ENCODE results near the gene ITGA8. TPM values are rescaled to one million over a fixed set of nuclear protein-coding genes. Genes with fewer than 3 reads are reported as not detected.

Gene ITGA8
- total and polyA plus RNA-seq, 2 of the 4 experiments (the other 2 are of a cell fraction), result under 0.01 to 0.02 TPM

DNA sequence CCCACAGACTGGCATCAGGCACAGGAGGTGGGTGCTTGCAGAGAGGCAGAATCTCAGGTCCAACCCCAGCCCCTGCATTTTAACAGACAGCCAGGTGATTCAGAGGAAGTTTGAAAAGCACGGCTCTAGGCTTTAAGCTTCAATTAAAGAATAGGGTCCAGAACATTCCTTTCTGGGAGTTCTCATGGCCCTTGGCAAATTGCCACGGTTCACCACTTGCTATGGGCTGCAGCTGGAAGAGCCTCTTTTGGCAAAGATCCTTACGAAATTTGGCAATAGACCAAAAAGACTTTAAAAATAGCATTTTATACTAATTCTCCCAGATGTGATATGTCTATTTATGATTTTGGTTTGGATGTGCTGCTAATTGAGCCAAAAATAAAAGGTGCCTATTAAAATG lies 148.1 kb downstream of the ITGA8 start:
- Histone ChIP-seq H3K27ac (ENCODE audit: insufficient read depth, low read length) (peak overlapping the region; percentile 58; the same call in 1 of the 2 replicates), H4K8ac (ENCODE audit: low read depth in 2 of 2, low read length in 2 of 2) (peak overlapping the region in 1 of 2 experiments; percentile 19; a peak in 1 of 4 replicates), H2BK20ac (ENCODE audit: low read depth, low read length) (peak overlapping the region; percentile 77; the same call in 1 of the 2 replicates), H4K91ac (ENCODE audit: insufficient read depth, low read depth, low read length) (no peak overlapping the region), H2BK5ac (ENCODE audit: low read depth, low read length, poor library complexity, severe bottlenecking) (no peak overlapping the region), H3K14ac (replicated peaks; ENCODE audit: low read depth, low read length) (peak overlapping the region; percentile 74), H3K9me3 (ENCODE audit: control insufficient read depth, insufficient read depth, low read length) (no peaks in the 10 kb centered on the region), H2AK9ac (replicated peaks; ENCODE audit: low read depth, low read length, poor library complexity) (no peak overlapping the region), H2AFZ (replicated peaks; ENCODE audit: low read length, poor library complexity) (no peak overlapping the region), H3K36me3 (ENCODE audit: control insufficient read depth, insufficient read depth, low read length) (no peaks in the 10 kb centered on the region), H3K56ac (ENCODE audit: extremely low read depth, insufficient read depth, low read length) (no peak overlapping the region), H3K9me1 (ENCODE audit: insufficient read depth, low read length) (0 out of 2 replicates have a peak, but pooled peaks cover 3% of the 10 kb centered on the region), H3K4me1 (ENCODE audit: control insufficient read depth, insufficient read depth, low read length) (peaks cover 5% of the 10 kb centered on the region), H2AK5ac (ENCODE audit: low read depth, low read length) (peak overlapping the region; percentile 78), H3K4me3 (ENCODE audit: insufficient read depth, low read depth, low read length) (no peak overlapping the region), H4K20me1 (ENCODE audit: insufficient read depth, low read length) (no peaks in the 10 kb centered on the region), H3K23ac (ENCODE audit: low read depth, low read length) (no peak overlapping the region), H3K27me3 (ENCODE audit: control insufficient read depth, insufficient read depth, low read length) (no peaks in the 10 kb centered on the region), H3K79me1 (ENCODE audit: low read depth in 1 of 2, low read length in 2 of 2) (no peaks in the 10 kb centered on the region), H4K5ac (ENCODE audit: low read depth, low read length) (peak overlapping the region; percentile 64), H3K18ac (ENCODE audit: low read depth, low read length) (peak overlapping the region; percentile 79), H2BK120ac (ENCODE audit: low read depth, low read length) (peak overlapping the region; percentile 80), H3K4me2 (ENCODE audit: low read depth, low read length) (peak overlapping the region; percentile 13; the same call in 1 of the 2 replicates), H2BK15ac (ENCODE audit: low read depth, low read length) (0 out of 3 replicates have a peak overlapping the region, but pooled peaks have one; percentile 46), H3K4ac (ENCODE audit: low read depth, low read length) (peak overlapping the region; percentile 78), H3K9ac (ENCODE audit: low read depth, low read length) (no peak overlapping the region)
- POLR2A ChIA-PET (ENCODE audit: unreplicated experiment), result no interaction called here
- WGBS, 2 experiments (ENCODE audit: extremely low coverage in 2 of 2, insufficient read length in 1 of 2), result 43% methylated on average over 1 of the region's 3 CpGs; no CpG with 5 or more reads in 1 of the 2 experiments
- BruUV-seq (replicated peaks), result no TSS peak
- in situ Hi-C loops (cut with MboI; ENCODE audit: low sequenced_read_pairs) (no loop called here), dilution Hi-C loops (cut with HindIII; ENCODE audit: low sequenced_read_pairs, unreplicated experiment) (no loop called here), intact Hi-C loops (cut with micrococcal nuclease) (no loop called here)
- CTCF ChIA-PET, result interaction anchor here (0.6 to 0.8 kb wide), 2 partner anchors 12 to 14 kb away, joined by 3 to 4 read pairs; no protein-coding TSS in a partner anchor
- no peak for TF ChIP-seq BHLHE40 (IDR thresholded peaks at IDR 0.05; ENCODE audit: low read depth, low read length)
- no peak for TF ChIP-seq MXI1 (IDR thresholded peaks at IDR 0.05; ENCODE audit: borderline replicate concordance, low read depth, low read length)
- TF ChIP-seq RCOR1 (IDR thresholded peaks at IDR 0.05; ENCODE audit: insufficient replicate concordance, low read length), result no peak
- no peak for TF ChIP-seq CEBPB (IDR thresholded peaks at IDR 0.05; ENCODE audit: low read depth, low read length)
- TF ChIP-seq MAFK (IDR thresholded peaks at IDR 0.05; ENCODE audit: low read depth, low read length), result no peak
- TF ChIP-seq POLR2A (IDR thresholded peaks at IDR 0.05; ENCODE audit: low read depth, low read length), result no peak
- TF ChIP-seq RAD21 (IDR thresholded peaks at IDR 0.05; ENCODE audit: low read length), result no peak
- TF ChIP-seq, protein P1, sequence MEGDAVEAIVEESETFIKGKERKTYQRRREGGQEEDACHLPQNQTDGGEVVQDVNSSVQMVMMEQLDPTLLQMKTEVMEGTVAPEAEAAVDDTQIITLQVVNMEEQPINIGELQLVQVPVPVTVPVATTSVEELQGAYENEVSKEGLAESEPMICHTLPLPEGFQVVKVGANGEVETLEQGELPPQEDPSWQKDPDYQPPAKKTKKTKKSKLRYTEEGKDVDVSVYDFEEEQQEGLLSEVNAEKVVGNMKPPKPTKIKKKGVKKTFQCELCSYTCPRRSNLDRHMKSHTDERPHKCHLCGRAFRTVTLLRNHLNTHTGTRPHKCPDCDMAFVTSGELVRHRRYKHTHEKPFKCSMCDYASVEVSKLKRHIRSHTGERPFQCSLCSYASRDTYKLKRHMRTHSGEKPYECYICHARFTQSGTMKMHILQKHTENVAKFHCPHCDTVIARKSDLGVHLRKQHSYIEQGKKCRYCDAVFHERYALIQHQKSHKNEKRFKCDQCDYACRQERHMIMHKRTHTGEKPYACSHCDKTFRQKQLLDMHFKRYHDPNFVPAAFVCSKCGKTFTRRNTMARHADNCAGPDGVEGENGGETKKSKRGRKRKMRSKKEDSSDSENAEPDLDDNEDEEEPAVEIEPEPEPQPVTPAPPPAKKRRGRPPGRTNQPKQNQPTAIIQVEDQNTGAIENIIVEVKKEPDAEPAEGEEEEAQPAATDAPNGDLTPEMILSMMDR (conservative IDR thresholded peaks at IDR 0.05; ENCODE audit: low read depth, low read length), result no peak
- no peak for TF ChIP-seq FOS (IDR thresholded peaks at IDR 0.05; ENCODE audit: low read depth, low read length)
- no peak for TF ChIP-seq RFX5 (IDR thresholded peaks at IDR 0.05; ENCODE audit: low read depth, low read length)
- TF ChIP-seq USF2 (IDR thresholded peaks at IDR 0.05; ENCODE audit: low read depth, low read length), result no peak
- no peak for TF ChIP-seq MAZ (IDR thresholded peaks at IDR 0.05; ENCODE audit: borderline replicate concordance, low read depth, low read length)
- TF ChIP-seq NFE2L2 (IDR thresholded peaks at IDR 0.05; ENCODE audit: low read depth, low read length), result no peak
- TF ChIP-seq CHD1 (IDR thresholded peaks at IDR 0.05; ENCODE audit: low read depth, low read length), result no peak
- TF ChIP-seq SMC3 (IDR thresholded peaks at IDR 0.05; ENCODE audit: low read depth, low read length), result no peak
- TF ChIP-seq, protein P2, sequence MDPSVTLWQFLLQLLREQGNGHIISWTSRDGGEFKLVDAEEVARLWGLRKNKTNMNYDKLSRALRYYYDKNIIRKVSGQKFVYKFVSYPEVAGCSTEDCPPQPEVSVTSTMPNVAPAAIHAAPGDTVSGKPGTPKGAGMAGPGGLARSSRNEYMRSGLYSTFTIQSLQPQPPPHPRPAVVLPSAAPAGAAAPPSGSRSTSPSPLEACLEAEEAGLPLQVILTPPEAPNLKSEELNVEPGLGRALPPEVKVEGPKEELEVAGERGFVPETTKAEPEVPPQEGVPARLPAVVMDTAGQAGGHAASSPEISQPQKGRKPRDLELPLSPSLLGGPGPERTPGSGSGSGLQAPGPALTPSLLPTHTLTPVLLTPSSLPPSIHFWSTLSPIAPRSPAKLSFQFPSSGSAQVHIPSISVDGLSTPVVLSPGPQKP (IDR thresholded peaks at IDR 0.05; ENCODE audit: borderline replicate concordance, low read depth, low read length), result no peak
- DNase-seq (peak; percentile 55), ATAC-seq (ENCODE audit: low read depth) (no peak)
